Esophagus squamous epithelium (tissue), 4 donors: Measurements from ENCODE around the gene KRTAP10-7.

Experiments
- CTCF ChIP-seq, 6 experiments: fragments of 450-650 bp in 4 of 6; fragments of 200-600 bp in 2 of 6; sonication (generic) in 2 of 6; IDR thresholded peaks; one replicate each; pipeline ENCODE4 v1.5.1; 2016 to 2019; ENCODE audit warnings: antibody characterized with exemption in 6 of 6, mild to moderate bottlenecking in 4 of 6, moderate library complexity in 4 of 6
- POLR2A ChIP-seq, 4 donors: fragments of 450-650 bp; IDR thresholded peaks; one replicate each; pipeline ENCODE4 v1.6.1; 2017; ENCODE audit warnings: antibody characterized with exemption in 4 of 4, mild to moderate bottlenecking in 4 of 4, moderate library complexity in 3 of 4

GRCh38 chr21:44615911-44616590 lies 15.7 kb downstream of the KRTAP10-7 start:
- TF ChIP-seq CTCF (IDR thresholded peaks at IDR 0.05) (no peak), POLR2A (IDR thresholded peaks at IDR 0.05) (no peak)
